H1 (cell line): Measurements from ENCODE around the gene SLC15A3. TPM values are rescaled to one million over a fixed set of nuclear protein-coding genes. Genes with fewer than 3 reads are reported as not detected.
A peak's percentile ranks its signal among the peaks of the same experiment; 100 is the strongest.

ENCODE experiments used
- CTCF ChIA-PET: fragments of 300-600 bp; sonication (Branson Sonifier 250); formaldehyde crosslinking; loops from one replicate; lab custom pipeline; 2021; ENCODE audit not compliant: partially characterized antibody; lab: Charles Lee
- POLR2A ChIA-PET: fragments of 300-600 bp; sonication (Branson Sonifier 250); formaldehyde crosslinking; loops from one replicate; lab custom pipeline; 2021; ENCODE audit warnings: inconsistent platforms; ENCODE audit not compliant: partially characterized antibody; lab: Charles Lee
- DNase-seq, 2 experiments: peaks; one replicate each; pipeline versions ENCODE4 v3.0.0 to v3.0.0-alpha.2; 2010 to 2022; ENCODE audit warnings: low spot score in 2 of 2, low read depth in 1 of 2, mixed read lengths in 1 of 2
- FAIRE-seq: peaks from 2 replicates; lab custom pipeline; 2011; peaks lifted over from hg19 to GRCh38; lab: Jason Lieb, UNC
- H2AFZ ChIP-seq: 2 replicates; pipeline ENCODE4 v1.8.1; 2012; ENCODE audit warnings: low read length, inconsistent platforms
- H2AK5ac ChIP-seq: 2 replicates; pipeline ENCODE4 v1.6.1; 2013; ENCODE audit warnings: low read depth, low read length
- H2BK120ac ChIP-seq: replicated peaks from 2 replicates; pipeline ENCODE3; 2013; ENCODE audit warnings: low read depth, low read length, inconsistent platforms
- H2BK12ac ChIP-seq: 2 replicates; pipeline ENCODE4 v1.6.1; 2013; ENCODE audit warnings: low read depth, low read length
- H2BK15ac ChIP-seq: 2 replicates; pipeline ENCODE4 v1.6.1; 2013; ENCODE audit warnings: low read length
- H2BK20ac ChIP-seq: 2 replicates; pipeline ENCODE4 v1.6.1; 2013; ENCODE audit warnings: low read length
- H2BK5ac ChIP-seq: 2 replicates; pipeline ENCODE4 v1.6.1; 2013; ENCODE audit warnings: low read depth, low read length
- H3K14ac ChIP-seq: 2 replicates; pipeline ENCODE4 v1.6.1; 2013; ENCODE audit warnings: inconsistent platforms; ENCODE audit not compliant: insufficient read length
- H3K18ac ChIP-seq: 2 replicates; pipeline ENCODE4 v1.6.1; 2013; ENCODE audit warnings: low read length; ENCODE audit errors: extremely low read depth
- H3K23ac ChIP-seq: 2 replicates; pipeline ENCODE4 v1.6.1; 2013; ENCODE audit warnings: inconsistent platforms; ENCODE audit not compliant: insufficient read length
- H3K23me2 ChIP-seq: 2 replicates; pipeline ENCODE4 v1.6.1; 2013; ENCODE audit warnings: low read depth, low read length
- H3K27ac ChIP-seq: 2 replicates; pipeline ENCODE4 v1.6.1; 2011; ENCODE audit warnings: low read depth, low read length, inconsistent platforms
- H3K27me3 ChIP-seq, 4 experiments: replicated peaks in 1 of 4; 1 replicate in 1 of 4; 2 replicates in 3 of 4; pipeline versions ENCODE4 v1.6.1 to v1.8.1; 2011 to 2013; ENCODE audit warnings: low read length in 3 of 4, mild to moderate bottlenecking in 3 of 4, inconsistent platforms in 2 of 4, mixed read lengths in 2 of 4, moderate library complexity in 1 of 4; ENCODE audit not compliant: control insufficient read depth in 3 of 4, insufficient read depth in 3 of 4; ENCODE audit errors: extremely low read depth in 1 of 4
- H3K36me3 ChIP-seq, 4 experiments: 2 replicates each; pipeline versions ENCODE4 v1.6.1 to v1.8.1; 2011 to 2013; ENCODE audit warnings: mild to moderate bottlenecking in 4 of 4, low read length in 3 of 4, moderate library complexity in 2 of 4, control low read depth in 1 of 4, inconsistent platforms in 1 of 4; ENCODE audit not compliant: insufficient read depth in 4 of 4, control insufficient read depth in 2 of 4
- H3K4ac ChIP-seq: replicated peaks from 2 replicates; pipeline ENCODE3; 2013; ENCODE audit warnings: low read length, low read depth, mixed read lengths, inconsistent platforms; ENCODE audit not compliant: insufficient read length
- H3K4me1 ChIP-seq, 4 experiments: replicated peaks in 1 of 4; 1 replicate in 1 of 4; 2 replicates in 3 of 4; pipeline versions ENCODE4 v1.6.1 to v1.8.1; 2011 to 2013; ENCODE audit warnings: low read length in 3 of 4, inconsistent platforms in 2 of 4, mixed read lengths in 1 of 4; ENCODE audit not compliant: insufficient read depth in 4 of 4, control insufficient read depth in 3 of 4
- H3K4me2 ChIP-seq, 2 experiments: 2 replicates each; pipeline versions ENCODE4 v1.6.1 to v1.8.1; 2011 to 2013; ENCODE audit warnings: low read depth in 2 of 2, low read length in 2 of 2, control low read depth in 1 of 2, inconsistent platforms in 1 of 2, mild to moderate bottlenecking in 1 of 2; ENCODE audit not compliant: insufficient read depth in 1 of 2
- H3K4me3 ChIP-seq, 4 experiments: fragments of 200-600, 300-600 bp in 1 of 4; sonication (generic), shearing (Covaris generic), sonication (Bioruptor Twin) in 1 of 4; 2 replicates each; pipeline versions ENCODE4 v1.5.1 to v1.8.1; 2011 to 2016; ENCODE audit warnings: low read length in 4 of 4, low read depth in 3 of 4, control low read depth in 2 of 4, inconsistent platforms in 2 of 4, mild to moderate bottlenecking in 2 of 4, mixed read lengths in 1 of 4, moderate library complexity in 1 of 4; ENCODE audit not compliant: insufficient read depth in 2 of 4; ENCODE audit errors: extremely low read depth in 1 of 4
- H3K56ac ChIP-seq: replicated peaks from 2 replicates; pipeline ENCODE3; 2013; ENCODE audit warnings: low read depth, mild to moderate bottlenecking, mixed read lengths, low read length, inconsistent platforms; ENCODE audit not compliant: insufficient read length
- H3K79me1 ChIP-seq: 2 replicates; pipeline ENCODE4 v1.6.1; 2013; ENCODE audit warnings: low read depth, low read length, control low read depth
- H3K79me2 ChIP-seq, 2 experiments: 2 replicates each; pipeline versions ENCODE4 v1.6.1 to v1.8.1; 2012 to 2013; ENCODE audit warnings: low read length in 2 of 2, mild to moderate bottlenecking in 2 of 2, inconsistent platforms in 1 of 2; ENCODE audit not compliant: insufficient read depth in 2 of 2, control insufficient read depth in 1 of 2
- H3K9ac ChIP-seq, 4 experiments: replicated peaks in 1 of 4; 1 replicate in 1 of 4; 2 replicates in 3 of 4; pipeline versions ENCODE4 v1.6.1 to v1.8.1; 2011 to 2013; ENCODE audit warnings: low read depth in 3 of 4, low read length in 3 of 4, control low read depth in 2 of 4, mild to moderate bottlenecking in 2 of 4, moderate library complexity in 2 of 4, inconsistent platforms in 1 of 4; ENCODE audit errors: extremely low read depth in 1 of 4
- H3K9me3 ChIP-seq, 2 experiments: 2 replicates each; pipeline versions ENCODE4 v1.6.1 to v1.8.1; 2012 to 2013; ENCODE audit warnings: mild to moderate bottlenecking in 2 of 2, moderate library complexity in 2 of 2, control low read depth in 1 of 2, inconsistent platforms in 1 of 2, low read depth in 1 of 2, low read length in 1 of 2, mixed read lengths in 1 of 2; ENCODE audit not compliant: insufficient read depth in 2 of 2
- H4K20me1 ChIP-seq, 2 experiments: replicated peaks in 1 of 2; 2 replicates each; pipeline versions ENCODE3 to v1.8.1; 2011 to 2013; ENCODE audit warnings: inconsistent platforms in 2 of 2, low read length in 2 of 2, mild to moderate bottlenecking in 1 of 2; ENCODE audit not compliant: insufficient read depth in 2 of 2, control insufficient read depth in 1 of 2
- H4K5ac ChIP-seq: 2 replicates; pipeline ENCODE4 v1.6.1; 2013; ENCODE audit warnings: low read length, low read depth, mixed read lengths, inconsistent platforms; ENCODE audit not compliant: insufficient read length
- H4K8ac ChIP-seq: 2 replicates; pipeline ENCODE4 v1.8.0; 2013; ENCODE audit warnings: mild to moderate bottlenecking, moderate library complexity, low read length, inconsistent platforms; ENCODE audit not compliant: insufficient read depth; ENCODE audit errors: extremely low read depth
- H4K91ac ChIP-seq: replicated peaks from 2 replicates; pipeline ENCODE3; 2013; ENCODE audit warnings: low read length, mixed read lengths, inconsistent platforms; ENCODE audit not compliant: insufficient read length
- ATF3 ChIP-seq: IDR thresholded peaks from 2 replicates; pipeline ENCODE4 v1.6.1; 2011; ENCODE audit warnings: low read depth, mild to moderate bottlenecking, low read length; ENCODE audit not compliant: insufficient read depth
- CEBPB ChIP-seq: IDR thresholded peaks from 2 replicates; pipeline ENCODE4 v1.6.1; 2012; ENCODE audit warnings: low read depth, low read length
- EGR1 ChIP-seq: IDR thresholded peaks from 2 replicates; pipeline ENCODE4 v1.6.1; 2011; ENCODE audit warnings: low read depth, low read length, borderline replicate concordance
- FOSL1 ChIP-seq: IDR thresholded peaks from 2 replicates; pipeline ENCODE4 v1.6.1; 2011; ENCODE audit warnings: mild to moderate bottlenecking, low read depth, low read length, moderate library complexity; ENCODE audit not compliant: insufficient read depth
- HDAC6 ChIP-seq: IDR thresholded peaks from one replicate; pipeline ENCODE4 v1.7.1; 2012; ENCODE audit warnings: low read depth, mild to moderate bottlenecking, inconsistent platforms, low read length, moderate library complexity
- RNF2 ChIP-seq: fragments of 200-900, 300-1000 bp; sonication (generic); IDR thresholded peaks from 2 replicates; pipeline ENCODE4 v1.7.1; 2016; ENCODE audit warnings: borderline replicate concordance, low read depth, mild to moderate bottlenecking, antibody characterized with exemption, low read length; ENCODE audit not compliant: poor library complexity, severe bottlenecking; ENCODE audit errors: missing control alignments
- SP4 ChIP-seq: IDR thresholded peaks from 2 replicates; pipeline ENCODE4 v1.6.1; 2012; ENCODE audit warnings: low read length, inconsistent platforms
- WGBS, 2 experiments: shearing (Covaris generic) in 1 of 2; methylation state at CpG; one replicate each; pipeline versions ENCODE4 v1.1.6 to v1.1.7; 2013 to 2015; ENCODE audit warnings: low lambda C conversion rate in 2 of 2, mixed read lengths in 2 of 2, inconsistent platforms in 1 of 2, low coverage in 1 of 2, missing lambda C conversion rate in 1 of 2; ENCODE audit not compliant: insufficient replicate concordance in 2 of 2, insufficient coverage in 1 of 2, insufficient read length in 1 of 2; ENCODE audit errors: extremely low coverage in 1 of 2, missing lambda C conversion rate in 1 of 2; 5-methylcytosine and 5-hydroxymethylcytosine counted together
- polyA plus RNA-seq, 7 experiments: library from polyadenylated mRNA; depleted of rRNA in 3 of 7; stranded (reverse) in 5 of 7; unstranded in 2 of 7; fragments of >200 nt in 5 of 7; fragments of 200-250 nt in 2 of 7; gene quantifications; 1 replicate in 5 of 7; 2 replicates in 1 of 7; 4 replicates in 1 of 7; pipeline versions ENCODE4 v1.2.1 to v1.2.3, GENCODE V29; 2011 to 2013; ENCODE audit warnings: missing spikeins in 2 of 7, mixed read lengths in 2 of 7
- total RNA-seq: library from RNA; stranded (reverse); fragmentation: NEBNext Ultra II Directional; extraction: Animal tissue kit (Norgen Biotek cat#: 25700); gene quantifications from 2 replicates; pipeline ENCODE4 v1.2.1, GENCODE V29; 2021

SLC15A3 gene
- total and polyA plus RNA-seq, 2 of the 8 experiments (the other 6 are each of a cell fraction or from before 2014, with no cell fraction given), result 25.8 to 31.0 TPM

GRCh38 chr11:60924110-60924905, 27.7 kb downstream of the SLC15A3 start, which contains the start of gene TMEM132A:
TMEM132A (plus strand) TSS chr11:60924460; CDS start chr11:60924634, 174 bp downstream.
- Histone ChIP-seq H2BK20ac (no peak within 1 kb of the TSS), H2AFZ (peak within 1 kb of the TSS; percentile 61), H3K27me3 (peaks cover 0 to 3% (median 0%) of the 10 kb centered on the region in 4 experiments; a peak in 1 of 7 replicates), H4K91ac (peak within 1 kb of the TSS; percentile 59), H2BK12ac (peak within 1 kb of the TSS; percentile 43; the same call in 1 of the 2 replicates), H3K9me3 (no peaks in the 10 kb centered on the region), H3K4me1 (peaks cover 5 to 14% (median 5%) of the 10 kb centered on the region in 4 experiments; a peak in 6 of 7 replicates), H2BK15ac (peak within 1 kb of the TSS; percentile 6; the same call in 1 of the 2 replicates), H2AK5ac (peak within 1 kb of the TSS; percentile 6; the same call in 1 of the 2 replicates), H3K36me3 (peaks cover 5 to 27% (median 14%) of the 10 kb centered on the region in 4 experiments; a peak in 7 of 8 replicates), H3K27ac (no peak within 1 kb of the TSS; the same call in 1 of the 2 replicates), H3K79me2 (peaks cover 0 to 3% of the 10 kb centered on the region in 2 experiments; a peak in 1 of 4 replicates), H3K9ac (peak within 1 kb of the TSS; percentile 34 to 86 (median 46)), H2BK5ac (0 out of 2 replicates have a peak within 1 kb of the TSS, but pooled peaks have one; percentile 44), H3K4me3 (peak within 1 kb of the TSS; percentile 70 to 95 (median 77)), H3K14ac (no peak within 1 kb of the TSS), H3K56ac (peak within 1 kb of the TSS; percentile 72), H2BK120ac (no peak within 1 kb of the TSS), H3K4me2 (peak within 1 kb of the TSS; percentile 68 to 91), H3K23ac (no peak within 1 kb of the TSS), H3K23me2 (peaks cover 11% of the 10 kb centered on the region; the same call in 1 of the 2 replicates), H3K79me1 (peaks cover 11% of the 10 kb centered on the region), H4K20me1 (peaks cover 9 to 15% of the 10 kb centered on the region in 2 experiments), H3K4ac (peak within 1 kb of the TSS; percentile 87), H4K8ac (peak within 1 kb of the TSS; percentile 71), H3K18ac (peak within 1 kb of the TSS; percentile 73), H4K5ac (no peak within 1 kb of the TSS)
- WGBS, 2 experiments, result 6% methylated on average over 27 of the region's 69 CpGs; no CpG with 5 or more reads in 1 of the 2 experiments
- FAIRE-seq (no peak), DNase-seq (peak in 1 of 2 experiments; percentile 90)
- CTCF ChIA-PET, result interaction anchor here (0.8 to 1.9 kb wide), 6 partner anchors 8 to 93 kb away, joined by 3 to 7 read pairs (median 4); no protein-coding TSS in a partner anchor
- POLR2A ChIA-PET, result interaction anchor here (0.7 to 5.7 kb wide), 8 partner anchors 10 to 33 kb away, joined by 3 to 26 read pairs (median 4); partner anchors contain the start of gene TMEM109
- TF ChIP-seq FOSL1, result peak; percentile 95
- no peak for TF ChIP-seq HDAC6
- TF ChIP-seq EGR1, result peak; percentile 71
- TF ChIP-seq RNF2, result no peak
- TF ChIP-seq ATF3, result no peak
- TF ChIP-seq SP4, result 0 out of 2 replicates have a peak, but pooled peaks have one; percentile 25
- no peak for TF ChIP-seq CEBPB
